Measurements from ENCODE around the gene FXR1. TPM values are rescaled to one million over a fixed set of nuclear protein-coding genes. Genes with fewer than 3 reads are reported as not detected.
"Not testable (repeated sequence)": the region's sequence is repeated elsewhere in the genome, so short reads cannot be mapped to it uniquely, and the experiment has no call there.

Gene FXR1
- total and polyA plus RNA-seq, 2 donors (not counting 1 experiment from before 2014, with no cell fraction given): 148 to 252 TPM

GRCh38 chr3:180983136-180983535, 70.7 kb downstream of the FXR1 start:
- no peaks in the 10 kb centered on the region for H3K27me3 ChIP-seq (ENCODE audit: control insufficient read depth, insufficient read depth, low read length)
- no peak for DNase-seq (ENCODE audit: low read depth in 2 of 2)
- no peaks in the 10 kb centered on the region for H3K9me3 ChIP-seq (ENCODE audit: control insufficient read depth, insufficient read depth, low read depth, low read length)
- no peak overlapping the region for H3K27ac ChIP-seq (ENCODE audit: insufficient read depth, low read length)
- TF ChIP-seq EZH2 (IDR thresholded peaks at IDR 0.05; ENCODE audit: low read length, missing control alignments) (no peak), CTCF (conservative IDR thresholded peaks at IDR 0.05 in 1 of 2, IDR thresholded peaks at IDR 0.05 in 1 of 2; ENCODE audit: low read depth in 1 of 2, low read length in 2 of 2) (no peak)
- no peaks in the 10 kb centered on the region for H3K4me1 ChIP-seq (ENCODE audit: control insufficient read depth, extremely low read depth, insufficient read depth, low read length)
- H3K79me2 ChIP-seq (ENCODE audit: control insufficient read depth, insufficient read depth, low read length): peaks cover 4% of the 10 kb centered on the region
- H3K4me2 ChIP-seq (ENCODE audit: extremely low read depth, insufficient read depth, low read length): no peak overlapping the region
- no peak overlapping the region for H2AFZ ChIP-seq (ENCODE audit: low read length)
- no peak overlapping the region for H3K4me3 ChIP-seq (replicated peaks in 1 of 4; ENCODE audit: control extremely low read depth in 1 of 4, insufficient read depth in 1 of 4, low read depth in 3 of 4, low read length in 4 of 4)
- no peak overlapping the region for H3K9ac ChIP-seq (ENCODE audit: insufficient read depth, low read length)
- peaks cover 4% of the 10 kb centered on the region for H3K36me3 ChIP-seq (ENCODE audit: control insufficient read depth, insufficient read depth, low read length)
- no peaks in the 10 kb centered on the region for H4K20me1 ChIP-seq (ENCODE audit: control insufficient read depth, extremely low read depth, insufficient read depth, low read length)

- not testable (repeated sequence) for H3K4me3 ChIP-seq (replicated peaks in 1 of 4; ENCODE audit: control extremely low read depth in 1 of 4, insufficient read depth in 1 of 4, low read depth in 3 of 4, low read length in 4 of 4); H3K27me3 ChIP-seq (ENCODE audit: control insufficient read depth, insufficient read depth, low read length); H2AFZ ChIP-seq (ENCODE audit: low read length); H4K20me1 ChIP-seq (ENCODE audit: control insufficient read depth, extremely low read depth, insufficient read depth, low read length); H3K4me1 ChIP-seq (ENCODE audit: control insufficient read depth, extremely low read depth, insufficient read depth, low read length); H3K27ac ChIP-seq (ENCODE audit: insufficient read depth, low read length); DNase-seq (ENCODE audit: low read depth in 2 of 2); H3K9me3 ChIP-seq (ENCODE audit: control insufficient read depth, insufficient read depth, low read depth, low read length); H3K36me3 ChIP-seq (ENCODE audit: control insufficient read depth, insufficient read depth, low read length); H3K4me2 ChIP-seq (ENCODE audit: extremely low read depth, insufficient read depth, low read length); H3K9ac ChIP-seq (ENCODE audit: insufficient read depth, low read length)
- peaks cover 13% of the 10 kb centered on the region for H3K79me2 ChIP-seq (ENCODE audit: control insufficient read depth, insufficient read depth, low read length)
These were observed 73.9 kb downstream of the FXR1 start for GRCh38 chr3:180986366-180986765.

GRCh38 chr3:180987344-180987743, 74.9 kb downstream of the FXR1 start:
- H3K4me3 ChIP-seq (replicated peaks in 1 of 4; ENCODE audit: control extremely low read depth in 1 of 4, insufficient read depth in 1 of 4, low read depth in 3 of 4, low read length in 4 of 4): no peak overlapping the region
- no peaks in the 10 kb centered on the region for H3K27me3 ChIP-seq (ENCODE audit: control insufficient read depth, insufficient read depth, low read length)
- no peak overlapping the region for H3K9ac ChIP-seq (ENCODE audit: insufficient read depth, low read length)
- H3K4me2 ChIP-seq (ENCODE audit: extremely low read depth, insufficient read depth, low read length): no peak overlapping the region
- no peaks in the 10 kb centered on the region for H4K20me1 ChIP-seq (ENCODE audit: control insufficient read depth, extremely low read depth, insufficient read depth, low read length)
- H3K79me2 ChIP-seq (ENCODE audit: control insufficient read depth, insufficient read depth, low read length): peaks cover 13% of the 10 kb centered on the region
- no peak for DNase-seq (ENCODE audit: low read depth in 2 of 2)
- H3K27ac ChIP-seq (ENCODE audit: insufficient read depth, low read length): no peak overlapping the region
- no peaks in the 10 kb centered on the region for H3K9me3 ChIP-seq (ENCODE audit: control insufficient read depth, insufficient read depth, low read depth, low read length)
- H3K36me3 ChIP-seq (ENCODE audit: control insufficient read depth, insufficient read depth, low read length): no peaks in the 10 kb centered on the region
- H2AFZ ChIP-seq (ENCODE audit: low read length): no peak overlapping the region
- H3K4me1 ChIP-seq (ENCODE audit: control insufficient read depth, extremely low read depth, insufficient read depth, low read length): no peaks in the 10 kb centered on the region
- no peak for TF ChIP-seq CTCF (conservative IDR thresholded peaks at IDR 0.05 in 1 of 2, IDR thresholded peaks at IDR 0.05 in 1 of 2; ENCODE audit: low read depth in 1 of 2, low read length in 2 of 2)
- TF ChIP-seq EZH2 (IDR thresholded peaks at IDR 0.05; ENCODE audit: low read length, missing control alignments): no peak

Data from fibroblast of lung (primary cell).